ENCODE measurements around the gene ASS1.

DNA sequence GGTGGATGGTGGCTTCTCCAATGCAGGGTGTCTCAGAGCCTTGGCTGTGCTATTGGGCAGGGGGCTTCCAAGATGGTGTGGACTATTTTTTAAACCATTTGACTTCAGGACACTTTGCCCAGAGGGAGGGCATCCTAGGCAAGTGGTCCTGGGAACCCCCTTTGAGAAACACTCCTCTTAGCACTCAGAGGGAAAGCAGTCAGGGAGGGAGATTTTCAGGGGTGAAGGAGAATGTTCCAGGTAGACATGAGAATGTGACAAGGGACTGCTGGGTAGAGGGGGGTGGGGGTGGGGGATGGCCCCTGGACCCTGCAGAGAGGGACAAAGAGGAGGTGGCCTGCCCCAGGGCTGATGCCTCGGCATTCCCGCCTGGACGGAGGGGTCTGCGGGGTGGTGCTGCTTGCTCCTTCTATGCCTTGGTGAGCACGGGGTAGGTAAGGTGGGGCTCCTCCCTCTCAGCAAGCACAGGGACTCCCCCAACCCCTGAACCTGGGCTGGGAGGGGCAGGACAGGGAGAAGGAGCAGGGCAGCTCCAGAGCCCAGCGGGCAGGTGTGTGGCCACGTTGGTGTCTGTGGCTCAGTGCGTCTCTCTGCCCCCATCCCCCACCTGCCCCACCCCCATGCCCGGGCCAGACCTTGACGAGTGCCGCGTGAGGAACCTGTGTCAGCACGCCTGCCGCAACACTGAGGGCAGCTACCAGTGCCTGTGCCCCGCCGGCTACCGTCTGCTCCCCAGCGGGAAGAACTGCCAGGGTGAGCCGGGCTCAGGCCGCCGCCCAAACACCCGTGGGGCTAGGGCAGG is 13.8 kb upstream of the ASS1 start:
- TF ChIP-seq POLR2A (IDR thresholded peaks at IDR 0.05) (no peak), CTCF (IDR thresholded peaks at IDR 0.05) (no peak)
